Measurements from ENCODE around the gene ANO10. TPM values are rescaled to one million over a fixed set of nuclear protein-coding genes. Genes with fewer than 3 reads are reported as not detected.
"Not testable (repeated sequence)": the region's sequence is repeated elsewhere in the genome, so short reads cannot be mapped to it uniquely, and the experiment has no call there.

Gene ANO10
- polyA plus RNA-seq, 1 donor = 15.4 TPM

DNA sequence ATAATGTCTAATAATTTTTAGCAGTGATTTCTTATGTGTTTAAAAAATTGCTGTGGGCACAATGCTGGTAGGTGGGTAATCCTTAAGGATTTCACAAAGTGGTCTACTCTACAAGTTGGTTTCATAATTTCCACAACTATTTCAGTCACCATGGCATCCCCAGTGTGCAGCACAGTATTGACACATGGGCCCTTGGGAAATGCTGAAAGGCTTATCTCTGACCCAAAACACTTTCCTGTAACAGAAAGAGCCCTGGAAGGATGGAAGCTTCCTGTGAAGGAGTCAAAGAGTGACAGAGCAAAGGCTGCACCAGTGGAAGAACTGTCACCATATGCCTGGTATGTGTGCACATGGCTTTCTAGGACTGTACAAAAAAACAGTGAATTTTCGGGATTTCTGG lies 153.7 kb downstream of the ANO10 start:
- DNase-seq = no peak

DNA sequence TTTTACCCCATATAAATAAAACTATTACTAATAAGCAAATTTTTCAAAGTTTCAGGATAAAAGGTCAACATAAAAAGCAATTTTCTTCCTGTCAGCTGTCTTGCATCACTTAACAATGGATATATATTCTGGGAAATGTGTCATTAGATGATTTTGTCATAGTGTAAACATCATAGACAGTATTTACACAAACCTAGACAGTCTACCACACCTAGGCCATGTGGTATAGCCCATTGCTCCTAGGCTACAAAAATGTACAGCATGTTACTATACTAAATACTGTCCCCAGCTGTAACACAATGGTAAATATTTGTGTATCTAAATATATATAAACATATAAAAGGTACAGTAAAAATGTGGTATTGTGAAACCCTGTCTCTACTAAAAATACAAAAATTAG lies 156.7 kb downstream of the ANO10 start:
- DNase-seq = no peak

DNA sequence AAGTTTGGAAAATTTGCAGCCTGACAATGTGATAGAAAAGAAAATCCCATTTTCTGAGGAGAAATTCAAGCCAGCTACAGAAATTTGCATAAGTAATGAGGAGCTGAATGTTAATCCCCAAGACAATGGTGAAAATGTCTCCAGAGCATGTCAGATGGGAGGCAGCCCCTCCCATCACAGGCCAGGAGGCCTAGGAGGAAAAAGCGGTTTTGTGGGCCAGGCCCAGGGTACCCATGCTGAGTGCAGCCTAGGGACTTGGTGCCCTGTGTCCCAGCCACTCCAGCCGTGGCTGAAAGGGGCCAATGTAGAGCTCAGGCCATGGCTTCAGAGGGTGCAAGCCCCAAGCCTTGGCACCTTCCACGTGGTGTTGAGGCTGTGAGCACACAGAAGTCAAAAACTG lies 159.2 kb downstream of the ANO10 start:
- DNase-seq = not testable (repeated sequence)

DNA sequence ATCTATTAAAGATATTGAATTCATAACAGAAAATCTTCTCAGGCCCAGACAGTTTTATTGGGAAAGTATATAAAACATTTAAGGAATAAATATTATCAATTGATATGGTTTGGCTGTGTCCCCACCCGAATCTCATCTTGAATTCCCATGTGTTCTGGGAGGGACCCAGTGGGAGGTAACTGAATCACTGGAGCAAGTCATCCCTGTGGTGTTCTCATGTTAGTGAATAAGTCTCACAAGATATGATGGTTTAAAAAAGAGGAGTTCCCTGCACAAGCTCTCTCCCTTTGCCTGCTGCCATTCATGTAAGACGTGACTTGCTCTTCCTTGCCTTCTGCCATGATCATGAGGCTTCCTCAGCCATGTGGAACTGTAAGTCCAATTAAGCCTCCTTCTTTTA lies 160.5 kb downstream of the ANO10 start:
- no peak for DNase-seq

DNA sequence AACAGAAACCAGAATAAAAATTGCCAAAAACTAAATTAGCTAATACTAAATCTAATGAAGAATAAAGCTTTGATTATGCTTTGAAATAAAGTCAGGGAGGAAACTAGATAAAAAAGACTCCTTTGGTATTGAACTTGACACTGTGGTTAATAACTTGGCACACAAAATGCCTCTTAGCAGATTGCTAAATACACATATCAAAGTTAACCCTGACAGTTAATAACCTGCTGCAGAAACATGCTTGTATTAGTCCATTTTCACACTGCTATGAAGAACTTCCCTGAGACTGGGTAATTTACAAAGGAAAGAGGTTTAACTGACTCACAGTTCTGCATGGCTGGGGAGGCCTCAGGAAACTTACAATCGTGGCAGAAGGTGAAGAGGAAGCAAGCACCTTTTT lies 164.8 kb downstream of the ANO10 start:
- DNase-seq = not testable (repeated sequence)

DNA sequence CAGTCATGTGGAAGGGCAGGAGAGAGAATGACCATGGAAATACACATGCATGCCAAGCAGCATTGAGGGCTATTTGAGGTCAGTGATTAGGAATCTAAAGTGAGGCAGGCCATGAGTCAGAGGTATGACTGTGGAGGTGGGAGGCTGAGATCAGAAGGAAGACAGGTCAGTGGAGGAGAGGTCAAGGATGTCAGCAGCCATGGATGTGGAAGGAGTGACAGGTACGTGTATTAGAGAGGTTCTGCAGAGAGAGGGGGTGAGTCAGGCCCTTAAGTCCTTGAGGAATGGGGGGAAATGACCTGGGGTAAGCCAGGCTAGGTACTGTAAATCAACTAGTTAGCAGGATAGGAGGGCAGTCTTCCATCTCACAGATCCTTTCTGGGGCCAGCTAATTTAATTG lies 166.6 kb downstream of the ANO10 start:
- no peak for DNase-seq

DNA sequence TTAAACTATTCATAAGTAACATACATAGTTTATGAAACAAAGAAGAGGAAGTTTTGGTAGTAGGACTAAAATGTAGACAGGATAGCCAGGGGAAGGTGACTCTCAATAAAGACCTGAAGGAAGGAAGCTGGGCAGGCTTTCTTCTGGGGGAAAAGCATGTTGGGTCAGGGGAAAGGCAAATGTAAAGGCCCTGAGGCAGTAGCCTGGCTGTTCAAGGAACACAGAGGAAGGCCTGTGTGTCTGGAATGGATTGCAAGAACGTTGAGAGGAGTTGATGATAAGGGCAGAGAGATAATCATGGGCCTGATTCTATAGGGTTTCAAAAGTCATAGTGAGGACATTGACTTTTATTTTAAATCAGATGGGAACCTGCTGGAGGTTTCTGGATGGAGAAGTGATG lies 167.8 kb downstream of the ANO10 start:
- DNase-seq = no peak

DNA sequence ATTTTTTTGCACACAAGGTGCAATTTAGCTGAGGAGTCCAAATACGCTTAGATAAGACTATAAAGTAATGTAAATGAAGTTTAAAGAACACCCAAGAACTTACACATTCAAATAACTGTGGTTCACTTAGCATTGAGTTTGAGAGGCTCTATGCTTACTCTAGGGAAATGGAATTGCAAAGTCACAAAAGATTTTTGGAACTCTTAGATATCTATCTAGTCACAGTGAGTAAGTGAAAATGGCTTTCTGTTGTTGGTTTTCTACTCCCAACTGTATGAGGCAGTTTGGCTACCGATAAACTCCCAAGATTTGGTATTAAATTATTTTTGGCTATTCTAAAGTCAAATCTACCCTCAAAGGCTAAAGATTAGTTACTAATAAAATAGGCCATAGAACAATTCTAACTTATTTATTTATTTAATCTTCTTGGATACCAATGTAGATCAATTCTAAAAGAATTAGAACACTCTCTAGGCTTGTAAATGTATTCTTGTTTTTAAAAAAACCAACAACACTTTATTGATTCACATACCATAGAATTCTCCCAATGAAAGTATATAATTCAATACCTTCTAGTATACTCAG lies 170.0 kb downstream of the ANO10 start:
- DNase-seq = no peak

DNA sequence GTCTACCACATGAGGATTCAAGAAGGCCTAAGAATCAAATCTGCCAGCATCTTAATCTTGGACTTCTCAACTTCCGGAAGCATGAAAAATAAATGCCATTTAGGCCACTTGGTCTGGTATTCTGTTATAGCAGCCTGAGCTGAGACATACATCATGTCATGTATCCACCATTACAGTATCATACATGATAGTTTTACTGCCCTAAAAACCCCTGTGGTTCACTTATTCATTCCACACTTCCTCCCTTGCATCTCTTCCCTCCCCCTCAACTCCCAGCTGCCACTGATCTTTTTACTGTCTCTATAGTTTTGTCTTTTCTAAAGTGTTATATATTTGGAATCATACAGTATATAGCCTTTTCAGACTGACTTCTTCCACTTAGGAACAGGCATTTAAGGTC lies 173.7 kb downstream of the ANO10 start:
- DNase-seq = no peak

DNA sequence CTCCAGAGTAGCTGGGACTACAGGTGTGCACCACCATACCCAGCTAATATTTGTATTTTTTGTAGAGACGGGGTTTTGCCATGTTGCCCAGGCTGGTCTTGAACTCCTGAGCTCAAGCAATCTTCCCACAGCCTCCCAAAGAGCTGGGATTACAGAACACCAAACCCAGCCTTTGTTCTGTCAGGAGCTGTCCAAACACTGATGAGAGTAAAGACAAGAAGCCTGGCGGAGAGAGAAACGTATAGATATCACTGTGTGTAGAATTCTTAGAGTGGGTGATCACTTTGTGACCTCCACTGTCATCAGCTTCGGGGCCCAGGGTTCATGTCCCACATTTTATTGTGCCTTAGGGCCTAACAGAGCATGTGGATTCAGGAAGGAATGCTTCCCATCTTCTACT lies 176.0 kb downstream of the ANO10 start:
- no peak for DNase-seq

DNA sequence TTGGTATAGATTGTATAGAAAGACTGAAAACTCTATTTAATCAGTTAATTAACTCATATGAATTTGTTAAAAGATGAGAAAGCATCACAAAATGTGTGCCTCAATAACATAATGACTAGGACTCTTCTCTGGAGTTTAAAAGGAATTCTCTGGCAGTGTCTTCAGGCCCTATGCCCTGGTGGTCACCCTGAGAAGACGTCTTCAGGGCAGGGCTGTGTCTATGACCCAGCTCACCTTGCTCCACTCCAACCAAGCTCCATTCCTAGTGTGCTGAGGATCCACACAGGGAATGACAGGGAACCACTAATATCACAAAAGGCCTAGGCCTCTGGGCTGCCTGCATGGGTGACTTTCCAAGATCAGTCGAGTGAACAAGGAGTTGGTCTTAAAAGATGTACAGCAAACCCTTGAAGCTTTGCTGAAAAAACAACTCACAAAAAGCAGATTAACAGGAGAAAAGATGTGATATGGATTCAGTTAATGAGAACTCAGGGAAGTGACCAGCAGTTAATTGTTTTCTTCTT lies 178.9 kb downstream of the ANO10 start:
- no peak for DNase-seq

DNA sequence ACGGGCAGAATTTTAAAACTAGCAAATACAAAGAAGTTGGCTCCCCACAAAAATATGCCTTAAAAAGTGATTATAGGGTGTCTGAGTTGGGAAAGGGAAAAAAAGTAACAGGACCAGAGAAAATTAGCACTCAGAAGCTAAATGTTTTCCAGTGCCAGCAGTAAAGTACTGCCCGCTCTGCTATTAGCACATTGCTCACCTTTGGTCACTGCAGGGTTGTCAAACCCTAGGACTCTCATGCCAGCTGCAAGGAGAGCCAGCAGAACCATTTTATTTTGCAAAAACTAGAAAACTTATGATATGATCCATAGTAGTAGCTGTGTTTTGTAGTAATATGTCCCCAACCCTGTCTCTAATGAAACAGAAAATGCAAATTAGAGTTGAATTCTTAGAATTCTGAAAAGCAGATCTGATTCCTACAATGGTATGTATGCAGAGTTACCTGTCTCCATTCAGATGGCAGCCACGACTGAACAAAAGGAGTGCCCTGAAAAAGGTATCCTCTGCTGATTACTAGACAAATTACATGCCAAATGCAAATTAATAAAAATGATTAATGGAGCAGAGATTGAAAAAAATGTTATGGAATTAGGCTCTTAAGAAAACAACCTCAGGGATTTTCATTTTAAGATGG lies 185.2 kb downstream of the ANO10 start:
- DNase-seq = no peak

DNA sequence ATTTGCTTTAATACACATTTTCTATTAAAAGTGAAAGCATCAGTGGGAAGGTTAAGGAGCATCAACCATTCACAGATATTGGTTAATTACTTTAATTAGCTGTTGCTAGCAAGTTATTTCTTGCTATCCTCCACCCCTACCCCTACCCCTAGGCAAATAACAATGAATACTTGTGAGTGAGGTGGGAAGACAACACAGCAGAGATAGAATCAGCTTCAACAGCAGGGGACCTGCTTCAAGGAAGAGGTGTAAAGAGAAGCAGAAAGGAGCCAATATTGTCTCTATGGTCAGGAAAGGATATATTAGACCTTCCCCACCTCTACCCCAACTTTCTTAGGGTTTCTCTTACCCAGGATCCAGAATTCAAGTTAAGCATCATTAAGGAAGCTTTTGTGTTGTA lies 186.1 kb downstream of the ANO10 start:
- DNase-seq = no peak

DNA sequence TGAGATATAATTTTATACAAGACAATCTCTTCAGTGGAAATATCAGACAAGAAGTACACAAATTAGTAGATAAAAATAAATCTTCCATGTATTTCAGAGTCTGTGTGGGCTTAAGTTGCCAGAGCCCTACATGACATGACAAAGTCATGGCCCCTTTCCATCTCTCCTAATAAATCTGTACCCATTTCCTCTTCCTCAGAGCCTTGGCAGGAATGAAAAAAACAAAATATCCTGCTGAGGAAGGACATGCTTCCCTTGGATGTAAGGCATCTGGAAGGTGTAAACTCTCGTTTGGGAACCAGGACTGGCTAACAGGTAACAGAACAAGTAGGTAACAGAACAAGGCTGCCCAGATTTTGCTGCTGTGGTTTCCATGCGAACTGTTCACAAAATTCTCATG lies 187.4 kb downstream of the ANO10 start:
- DNase-seq = no peak

DNA sequence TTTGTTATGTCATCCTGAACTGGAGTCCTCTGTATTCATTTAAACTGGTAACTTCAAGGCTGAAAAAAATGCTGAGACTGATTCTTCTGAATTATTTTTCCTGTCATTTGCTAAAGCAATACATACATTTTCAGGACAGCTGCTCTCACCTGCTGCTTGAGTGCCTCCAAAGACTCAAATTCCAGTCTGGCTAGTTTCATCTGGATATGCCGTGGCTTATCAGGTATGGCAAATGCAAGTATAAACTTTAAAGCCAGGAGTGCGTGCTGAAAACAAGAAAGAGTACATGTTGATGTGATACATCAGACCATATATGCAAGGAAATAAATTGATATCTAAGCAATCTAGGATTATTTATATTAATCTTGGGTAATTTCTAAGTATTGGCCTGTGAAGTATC lies 189.3 kb downstream of the ANO10 start:
- DNase-seq = no peak

DNA sequence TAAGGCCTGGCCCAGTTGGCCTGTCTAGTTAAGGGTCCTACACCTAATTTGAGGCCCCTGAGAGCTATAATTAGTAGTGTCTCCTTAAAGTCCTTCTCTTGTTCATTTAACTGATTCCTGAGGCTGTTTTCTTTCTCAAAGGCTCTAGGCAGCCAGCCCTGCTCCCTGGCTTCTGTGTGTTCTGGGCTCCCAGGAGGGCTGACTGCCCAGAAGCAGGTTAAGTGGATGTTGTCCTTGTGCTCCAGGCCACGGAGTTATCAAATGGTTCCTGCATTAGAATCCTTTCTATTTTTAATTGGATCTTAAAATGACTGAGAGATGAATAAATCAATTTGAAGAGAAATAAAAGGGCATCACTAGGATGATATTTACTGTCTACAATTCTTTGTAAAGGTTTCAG lies 195.4 kb downstream of the ANO10 start:
- no peak for DNase-seq

DNA sequence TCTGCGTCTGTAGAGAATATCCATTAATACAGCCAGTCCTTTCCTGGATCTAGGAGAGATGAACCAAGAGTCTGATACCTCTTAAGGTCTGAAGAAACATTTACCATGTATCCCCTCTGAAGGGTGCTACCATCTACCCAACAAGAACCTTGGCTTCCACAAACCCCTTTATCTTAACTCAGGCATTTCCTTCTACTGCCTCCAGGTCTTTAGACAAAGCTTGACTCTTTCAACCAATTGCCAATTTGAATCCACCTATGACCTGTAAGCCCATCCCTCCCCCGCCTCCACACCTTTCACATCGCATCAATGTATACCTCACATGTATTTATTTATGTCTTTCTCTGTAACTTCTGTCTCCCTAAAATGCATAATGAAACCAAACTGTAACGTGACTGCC lies 196.0 kb downstream of the ANO10 start:
- no peak for DNase-seq

DNA sequence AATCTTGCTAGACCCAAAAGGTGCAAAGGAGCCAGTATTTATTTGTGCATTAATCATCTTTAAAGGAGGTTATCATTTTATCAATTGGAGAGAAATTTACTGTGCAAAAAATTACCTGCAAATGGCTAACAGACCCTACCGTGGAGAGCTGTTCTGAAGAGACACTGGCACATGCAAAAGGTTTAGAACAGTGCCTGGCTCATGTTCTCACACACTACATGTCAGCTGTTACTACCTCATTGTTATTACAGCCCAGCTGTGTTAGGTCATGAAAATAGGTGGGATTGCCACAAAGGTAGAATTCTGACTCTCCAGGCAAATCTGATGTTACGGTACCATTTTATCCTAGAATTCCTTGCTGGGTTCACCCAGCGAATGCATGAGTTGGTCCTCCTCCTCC lies 198.2 kb downstream of the ANO10 start:
- DNase-seq = no peak

DNA sequence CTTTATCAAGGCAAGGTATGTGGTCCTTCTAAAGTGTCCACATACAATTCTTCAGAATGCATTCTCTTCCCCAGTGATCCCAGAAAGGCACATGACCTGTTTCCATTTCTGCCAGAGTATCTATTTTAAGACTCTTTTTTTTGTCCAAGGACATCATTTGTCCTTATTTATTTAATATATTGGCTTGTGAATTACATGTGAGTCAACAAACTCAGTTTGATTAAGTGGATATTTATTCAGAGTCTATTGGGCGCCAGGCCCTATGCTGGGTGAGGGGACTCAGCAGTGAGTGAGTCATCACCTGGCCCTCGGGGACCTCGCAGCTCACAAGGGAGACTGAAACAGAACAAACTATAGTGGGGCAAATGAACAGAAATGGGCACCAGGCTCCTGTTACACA lies 198.7 kb downstream of the ANO10 start:
- DNase-seq = no peak

DNA sequence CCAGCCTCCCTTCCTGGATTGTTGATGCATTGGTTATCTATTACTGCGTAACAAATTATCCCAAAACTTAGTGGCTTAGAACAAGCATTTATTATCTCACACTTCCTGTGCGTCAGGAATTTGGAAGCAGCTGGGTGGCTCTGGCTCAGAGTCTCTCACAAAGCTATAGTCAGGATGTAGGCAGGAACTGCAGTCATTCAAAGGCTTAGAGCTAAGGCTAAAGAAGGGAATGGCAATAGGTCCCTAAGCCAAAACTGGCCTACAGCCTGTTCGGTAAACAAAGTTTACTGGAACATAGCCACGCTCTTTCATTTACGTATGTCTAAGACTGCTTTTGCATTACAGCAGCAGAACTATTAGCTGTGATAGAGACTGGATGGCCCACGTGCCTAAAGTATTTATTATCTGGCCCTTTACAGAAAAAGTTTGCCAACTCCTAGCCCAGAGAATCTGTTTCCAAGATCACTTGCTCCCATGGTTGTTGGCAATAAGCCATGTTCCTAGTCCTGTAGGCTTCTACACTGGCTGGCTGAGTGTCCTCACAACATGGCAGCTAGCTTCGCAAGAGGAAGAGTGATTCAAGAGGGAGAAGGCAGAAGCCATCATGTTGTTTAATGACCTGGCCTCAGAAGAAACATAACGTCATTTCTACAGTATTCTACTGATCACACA lies 203.1 kb downstream of the ANO10 start:
- DNase-seq = no peak

DNA sequence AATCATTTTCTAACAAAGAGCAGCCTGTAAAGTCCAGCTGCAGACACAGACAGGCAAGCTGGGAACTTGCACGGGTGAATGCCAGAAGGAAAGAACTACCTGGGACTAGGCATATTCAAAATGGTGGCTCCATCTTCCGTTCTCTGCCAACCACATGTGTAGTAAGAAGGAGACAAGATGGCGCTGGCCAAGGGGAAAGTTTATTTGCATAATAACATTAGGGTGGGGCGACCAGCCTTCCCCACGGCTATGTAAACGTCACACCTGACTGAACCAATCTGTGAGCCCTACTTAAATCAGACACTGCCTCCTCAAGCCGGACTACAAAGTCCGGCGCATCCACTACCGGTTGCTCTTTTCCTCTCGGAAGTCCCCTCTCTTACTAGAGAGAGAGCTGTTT lies 204.7 kb downstream of the ANO10 start:
- DNase-seq = no peak

DNA sequence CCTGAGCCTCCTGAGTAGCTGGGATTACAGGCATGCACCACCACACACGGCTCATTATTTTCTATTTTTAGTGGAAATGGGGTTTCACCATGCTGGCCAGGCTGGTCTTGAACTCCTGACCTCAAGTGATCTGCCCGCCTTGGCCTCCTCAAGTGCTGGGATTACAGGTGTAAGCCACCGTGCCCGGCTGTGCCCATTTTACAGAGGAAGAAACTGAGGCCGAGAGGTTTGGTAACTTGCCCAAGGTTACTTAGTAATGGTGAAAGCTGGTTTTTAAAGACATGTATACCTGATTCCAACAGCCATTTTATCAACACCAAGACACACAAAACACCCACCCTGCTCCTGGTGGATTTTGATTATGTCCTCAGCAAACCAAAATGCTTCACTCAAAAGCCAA lies 206.7 kb downstream of the ANO10 start:
- no peak for DNase-seq

DNA sequence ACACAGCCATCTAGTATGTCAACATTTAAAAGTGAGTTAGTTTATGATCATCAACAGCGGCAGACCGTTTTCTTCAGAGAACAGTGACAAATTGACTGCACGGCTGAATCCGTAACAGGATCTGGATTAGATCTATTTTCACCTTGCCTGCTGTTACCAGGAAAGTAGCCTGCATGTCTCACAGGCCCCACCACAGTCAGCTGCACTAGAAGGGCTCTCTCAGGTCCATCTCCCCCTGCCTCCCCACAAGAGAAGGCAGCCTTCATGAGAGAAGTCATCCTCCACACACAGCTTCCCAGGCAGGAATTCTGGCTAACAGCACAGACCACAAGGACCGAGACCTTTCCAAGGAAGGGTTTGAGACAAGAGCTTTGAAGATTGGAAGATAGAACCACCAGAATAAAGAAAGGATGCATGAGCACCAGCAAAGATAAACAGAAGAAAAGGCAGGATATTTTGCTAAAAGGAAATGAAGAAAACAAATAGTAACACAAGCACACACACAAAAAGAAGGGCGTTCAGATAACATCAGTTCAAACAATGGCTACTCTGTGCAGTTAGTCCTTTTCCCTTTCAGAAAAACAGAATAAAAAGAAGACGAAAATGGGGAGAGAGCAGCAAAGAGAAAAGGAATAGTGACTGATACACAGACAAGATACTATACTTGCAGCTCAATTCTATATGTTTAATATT lies 208.0 kb downstream of the ANO10 start:
- DNase-seq = no peak

DNA sequence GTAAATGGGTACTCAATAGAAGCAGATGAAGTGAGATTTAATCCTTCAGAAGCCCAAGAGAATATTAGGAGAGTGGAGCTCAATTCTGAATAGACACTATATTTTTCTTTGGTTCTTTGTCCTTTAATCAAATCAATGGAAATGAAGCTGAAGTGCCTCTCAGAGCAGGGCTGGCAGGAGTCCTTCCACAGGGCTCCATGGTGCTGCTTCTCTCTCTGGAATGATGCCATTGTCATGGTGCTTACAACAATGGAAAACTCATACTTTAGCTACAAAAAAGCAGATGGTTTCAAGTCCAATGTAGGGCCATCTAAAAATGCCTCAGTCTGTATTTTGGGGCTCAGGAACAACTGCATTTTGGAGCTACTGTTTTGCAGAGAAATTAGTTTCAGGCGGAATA lies 210.4 kb downstream of the ANO10 start:
- DNase-seq = no peak

Measured in hindlimb muscle (tissue), 1 donor.